RPMI8226 (cell line): ENCODE measurements around the gene CCL2.

Experiments used
- DNase-seq: peaks from one replicate; pipeline ENCODE4 v3.0.0-alpha.2; 2015

The CCL2 gene

GRCh38 chr17:34242587-34243363 is 12.3 kb upstream of the CCL2 start:
- no peak for DNase-seq

- no peak for DNase-seq
Observed at GRCh38 chr17:34243364-34244320, 11.4 kb upstream of the CCL2 start.

GRCh38 chr17:34245351-34245905 is 9.7 kb upstream of the CCL2 start:
- no peak for DNase-seq

DNA sequence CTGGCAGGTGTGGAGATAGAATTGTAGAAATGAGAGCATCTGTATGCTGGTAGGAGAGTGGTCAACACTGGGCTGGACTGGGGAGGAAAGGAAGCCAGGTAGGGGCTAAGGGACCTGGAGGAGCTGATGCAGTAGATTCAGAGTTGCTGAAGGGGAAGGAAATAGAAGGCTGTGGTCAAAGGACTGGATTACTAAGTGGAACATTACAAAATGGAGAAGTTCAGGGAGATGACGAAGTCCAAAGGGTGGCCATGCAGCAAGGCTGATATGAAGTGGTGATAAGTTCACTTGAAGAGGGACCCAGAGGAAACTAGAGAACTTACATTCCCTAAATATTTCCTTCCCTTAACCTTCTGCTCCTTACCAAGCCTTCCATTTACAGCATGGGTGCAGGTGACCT is 8.6 kb upstream of the CCL2 start:
- no peak for DNase-seq

GRCh38 chr17:34246881-34247280 is 8.2 kb upstream of the CCL2 start:
- DNase-seq: no peak

GRCh38 chr17:34248511-34249024 is 6.5 kb upstream of the CCL2 start:
- no peak for DNase-seq

- no peak for DNase-seq
Observed at GRCh38 chr17:34249061-34249460, 6.0 kb upstream of the CCL2 start.

- peak; percentile 31 for DNase-seq
Observed at GRCh38 chr17:34249478-34249877, 5.6 kb upstream of the CCL2 start.

- no peak for DNase-seq
Observed at GRCh38 chr17:34251186-34251585, 3.9 kb upstream of the CCL2 start.

DNA sequence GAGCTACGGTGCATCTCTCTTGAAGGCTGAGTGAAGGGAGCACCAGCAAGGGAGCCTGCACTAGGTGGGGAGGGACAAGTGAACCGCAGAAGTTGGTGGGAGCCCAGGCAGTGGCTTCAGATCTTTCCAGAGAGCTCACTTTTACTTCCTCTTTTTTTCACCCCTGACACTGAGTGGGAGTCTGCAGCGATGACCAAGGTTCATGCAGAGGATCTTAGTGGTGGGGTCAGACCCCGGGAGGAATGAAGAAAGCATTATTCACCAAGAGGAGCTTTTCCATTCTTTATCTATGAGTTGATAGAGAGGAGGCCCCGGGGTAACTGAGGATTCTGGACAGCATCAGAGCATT is 3.0 kb upstream of the CCL2 start:
- DNase-seq: peak; percentile 60

DNA sequence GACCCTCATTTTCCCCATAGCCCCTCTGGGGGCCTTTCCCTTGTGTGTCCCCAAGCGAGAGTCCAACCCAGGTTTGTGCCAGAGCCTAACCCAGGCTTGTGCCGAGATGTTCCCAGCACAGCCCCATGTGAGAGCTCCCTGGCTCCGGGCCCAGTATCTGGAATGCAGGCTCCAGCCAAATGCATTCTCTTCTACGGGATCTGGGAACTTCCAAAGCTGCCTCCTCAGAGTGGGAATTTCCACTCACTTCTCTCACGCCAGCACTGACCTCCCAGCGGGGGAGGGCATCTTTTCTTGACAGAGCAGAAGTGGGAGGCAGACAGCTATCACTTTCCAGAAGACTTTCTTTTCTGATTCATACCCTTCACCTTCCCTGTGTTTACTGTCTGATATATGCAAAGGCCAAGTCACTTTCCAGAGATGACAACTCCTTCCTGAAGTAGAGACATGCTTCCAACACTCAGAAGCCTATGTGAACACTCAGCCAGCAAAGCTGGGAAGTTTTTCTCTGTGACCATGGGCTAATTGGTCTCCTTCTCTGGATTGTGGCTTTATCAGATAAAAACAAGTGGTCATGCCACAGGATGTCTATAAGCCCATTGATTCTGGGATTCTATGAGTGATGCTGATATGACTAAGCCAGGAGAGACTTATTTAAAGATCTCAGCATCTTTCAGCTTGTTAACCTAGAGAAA is 2.5 kb upstream of the CCL2 start:
- DNase-seq: no peak

- no peak for DNase-seq
Observed at GRCh38 chr17:34253139-34253525, 2.0 kb upstream of the CCL2 start.

- no peak for DNase-seq
Observed at GRCh38 chr17:34254146-34254545, 939 bp upstream of the CCL2 start.

DNA sequence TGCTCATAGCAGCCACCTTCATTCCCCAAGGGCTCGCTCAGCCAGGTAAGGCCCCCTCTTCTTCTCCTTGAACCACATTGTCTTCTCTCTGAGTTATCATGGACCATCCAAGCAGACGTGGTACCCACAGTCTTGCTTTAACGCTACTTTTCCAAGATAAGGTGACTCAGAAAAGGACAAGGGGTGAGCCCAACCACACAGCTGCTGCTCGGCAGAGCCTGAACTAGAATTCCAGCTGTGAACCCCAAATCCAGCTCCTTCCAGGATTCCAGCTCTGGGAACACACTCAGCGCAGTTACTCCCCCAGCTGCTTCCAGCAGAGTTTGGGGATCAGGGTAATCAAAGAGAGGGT is 272 bp downstream of the CCL2 start:
- DNase-seq: no peak

GRCh38 chr17:34255841-34256240 is 756 bp downstream of the CCL2 start:
- DNase-seq: no peak

GRCh38 chr17:34257299-34257985 is 2.4 kb downstream of the CCL2 start:
- DNase-seq: no peak

- no peak for DNase-seq
Observed at GRCh38 chr17:34257986-34258326, 2.9 kb downstream of the CCL2 start.

DNA sequence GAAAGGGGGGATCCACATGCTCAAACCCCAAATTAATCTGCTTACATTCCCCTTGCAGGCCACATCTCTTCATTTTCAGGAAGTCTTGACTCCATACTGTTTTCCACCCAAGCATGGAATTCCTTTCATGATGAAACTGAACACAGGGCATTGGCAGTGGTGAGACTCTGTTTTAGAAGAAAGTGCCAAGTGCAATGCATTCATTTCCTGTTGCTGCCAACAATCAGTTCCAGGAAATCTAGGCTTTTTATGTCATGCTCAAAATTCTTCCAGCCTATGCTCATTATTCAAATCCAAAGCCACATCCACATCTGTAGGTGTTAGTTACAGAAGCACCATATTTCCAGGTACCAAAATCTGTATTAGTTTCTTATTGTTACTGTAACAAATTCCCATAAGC is 4.1 kb downstream of the CCL2 start:
- no peak for DNase-seq

GRCh38 chr17:34260861-34261260 is 5.8 kb downstream of the CCL2 start:
- no peak for DNase-seq

DNA sequence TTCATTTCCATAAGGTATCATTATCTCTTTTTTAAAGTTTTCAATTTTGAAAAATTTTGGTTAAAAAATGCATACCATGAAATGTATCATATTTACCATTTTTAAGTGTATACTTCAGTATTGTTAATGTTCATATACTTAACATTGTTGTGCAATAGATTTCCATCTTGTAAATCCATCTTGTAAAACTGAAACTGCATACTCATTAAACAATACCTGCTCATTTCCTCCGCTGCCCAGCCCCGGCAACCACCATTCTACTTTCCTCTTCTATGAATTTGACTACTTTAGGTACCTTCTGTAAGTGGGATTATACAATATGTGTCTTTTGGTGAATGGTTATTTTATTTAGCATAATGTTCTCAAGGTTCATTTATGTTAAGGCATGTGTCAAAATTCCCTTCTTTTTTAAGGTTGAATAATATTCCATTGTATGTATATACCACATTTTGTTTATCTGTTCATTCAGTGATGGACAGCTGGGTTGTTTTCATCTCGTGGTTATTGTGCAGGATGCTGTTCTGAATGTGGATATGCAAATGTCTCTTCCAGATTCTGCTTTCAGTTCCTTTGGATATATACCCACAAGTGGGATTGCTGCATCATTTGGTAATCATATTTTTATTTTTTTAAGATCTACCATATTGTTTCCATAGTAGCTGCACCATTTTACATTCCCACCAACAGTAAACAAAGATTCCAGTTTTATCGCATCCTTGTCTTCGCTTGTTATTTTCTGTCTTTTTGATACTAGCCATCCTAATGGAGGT is 6.7 kb downstream of the CCL2 start:
- no peak for DNase-seq

- DNase-seq: no peak
Observed at GRCh38 chr17:34265711-34266110, 10.6 kb downstream of the CCL2 start.

- no peak for DNase-seq
Observed at GRCh38 chr17:34269969-34270368, 14.9 kb downstream of the CCL2 start, which contains the start of gene CCL7. CCL7 (plus strand) TSS chr17:34270221; CDS start chr17:34270291, 70 bp downstream.
